Glomerular visceral epithelial cell (primary cell): ENCODE results near the gene MEGF11.

ENCODE experiments used
- DNase-seq: peaks from one replicate; pipeline ENCODE4 v3.0.0-alpha.2; 2016; ENCODE audit errors: extremely low spot score

Gene MEGF11

DNA sequence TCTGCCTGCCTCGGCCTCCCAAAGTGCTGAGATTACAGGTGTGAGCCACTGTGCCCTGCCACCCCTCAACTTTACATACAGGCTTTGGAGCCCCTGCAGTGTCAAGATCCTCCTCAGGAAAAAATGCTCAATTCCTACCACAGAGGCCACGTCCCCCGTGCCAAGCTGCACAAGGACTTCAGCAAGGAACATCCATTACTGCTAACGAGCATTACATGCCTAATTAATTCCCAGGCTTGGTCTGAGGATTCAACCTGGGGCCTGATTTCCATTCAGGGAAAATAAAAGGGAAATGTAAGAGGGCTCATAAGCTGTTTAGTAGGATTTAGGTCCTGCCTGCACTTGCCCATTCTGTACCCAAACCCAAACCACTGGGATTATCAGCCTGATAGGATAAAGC, 222.9 kb downstream of the MEGF11 start:
- DNase-seq: no peak

DNA sequence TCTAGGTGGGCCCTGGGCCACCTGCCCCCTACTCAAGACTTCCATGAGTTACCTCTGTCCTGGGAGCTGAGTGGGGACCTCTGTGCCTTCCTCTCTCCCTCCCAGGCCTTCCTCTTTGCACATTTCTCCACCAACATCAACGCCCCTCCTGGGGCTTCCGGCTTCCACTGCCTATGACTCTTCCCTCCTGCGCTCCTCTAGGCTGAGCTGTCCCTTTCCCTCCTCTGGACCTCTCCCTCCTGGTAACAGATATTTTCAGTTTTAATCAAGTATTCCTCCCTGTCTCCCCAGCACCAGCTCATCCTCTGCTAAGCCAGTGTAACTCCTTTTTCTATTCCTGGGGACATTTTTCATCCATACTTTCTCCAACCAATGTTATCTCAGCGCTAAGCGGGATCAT, 223.9 kb downstream of the MEGF11 start:
- no peak for DNase-seq

GRCh38 chr15:66027268-66027805, 226.2 kb downstream of the MEGF11 start:
- DNase-seq: peak; percentile 58

DNA sequence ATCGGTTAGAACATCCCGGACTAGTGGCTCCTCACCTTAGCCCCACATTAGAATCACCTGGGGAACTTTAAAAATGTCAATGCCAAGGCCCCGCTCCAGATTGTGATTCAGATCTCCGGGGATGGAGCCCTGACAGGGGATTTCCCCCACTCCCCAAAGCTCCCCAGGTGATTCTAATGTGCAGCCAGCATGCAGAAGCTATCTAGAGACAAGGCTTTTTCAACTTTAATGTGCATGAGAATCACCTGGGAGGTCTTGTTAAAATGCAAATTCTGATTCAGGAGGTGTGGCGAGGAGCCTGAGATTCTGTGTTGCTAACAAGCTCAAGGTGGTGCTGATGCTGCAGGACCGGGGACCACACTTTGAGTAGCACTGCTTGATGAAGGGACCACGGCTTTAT, 227.6 kb downstream of the MEGF11 start:
- DNase-seq: no peak

DNA sequence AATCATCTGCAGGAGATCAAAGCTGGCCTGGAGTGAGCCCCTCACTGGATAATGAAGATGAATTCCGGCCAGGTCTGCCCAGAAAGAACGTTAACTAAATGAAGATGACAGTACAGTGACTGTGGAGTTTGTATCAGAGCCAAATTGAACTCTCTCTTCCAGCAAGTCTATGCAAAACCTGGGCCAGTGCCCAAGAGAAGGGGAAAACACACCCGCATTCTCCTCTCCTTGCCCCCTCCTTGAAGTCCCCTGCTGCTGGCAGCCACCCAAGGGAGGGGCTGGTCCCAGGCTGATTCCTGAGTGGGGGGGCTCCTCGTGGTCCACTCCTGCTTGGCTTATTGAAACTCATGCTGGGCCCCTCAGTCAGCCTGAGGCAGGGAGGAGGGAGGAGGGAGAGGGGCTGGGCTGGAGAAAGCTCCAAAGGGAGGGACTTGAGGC, 228.5 kb downstream of the MEGF11 start:
- peak; percentile 6 for DNase-seq

GRCh38 chr15:66024116-66024515, 229.4 kb downstream of the MEGF11 start:
- DNase-seq: no peak

- DNase-seq: no peak
These were observed 230.1 kb downstream of the MEGF11 start for GRCh38 chr15:66023311-66023972.

DNA sequence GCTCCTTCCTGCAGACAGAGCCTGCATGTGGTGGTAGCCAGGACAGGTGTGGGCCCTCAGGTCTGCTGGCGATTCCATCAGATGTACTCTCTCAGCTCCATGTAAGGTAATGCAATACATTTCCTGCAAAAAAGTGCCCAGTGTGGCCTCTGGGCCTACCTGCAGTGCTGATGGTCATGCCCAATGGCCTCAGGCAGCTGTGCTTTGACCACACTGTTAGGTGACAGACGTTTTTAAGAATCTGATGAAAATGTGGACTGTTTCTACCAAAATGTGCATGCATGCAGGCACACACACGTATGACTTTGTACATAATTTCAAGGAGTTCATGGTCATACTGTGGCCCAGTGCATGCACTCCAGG, 231.4 kb downstream of the MEGF11 start:
- no peak for DNase-seq

DNA sequence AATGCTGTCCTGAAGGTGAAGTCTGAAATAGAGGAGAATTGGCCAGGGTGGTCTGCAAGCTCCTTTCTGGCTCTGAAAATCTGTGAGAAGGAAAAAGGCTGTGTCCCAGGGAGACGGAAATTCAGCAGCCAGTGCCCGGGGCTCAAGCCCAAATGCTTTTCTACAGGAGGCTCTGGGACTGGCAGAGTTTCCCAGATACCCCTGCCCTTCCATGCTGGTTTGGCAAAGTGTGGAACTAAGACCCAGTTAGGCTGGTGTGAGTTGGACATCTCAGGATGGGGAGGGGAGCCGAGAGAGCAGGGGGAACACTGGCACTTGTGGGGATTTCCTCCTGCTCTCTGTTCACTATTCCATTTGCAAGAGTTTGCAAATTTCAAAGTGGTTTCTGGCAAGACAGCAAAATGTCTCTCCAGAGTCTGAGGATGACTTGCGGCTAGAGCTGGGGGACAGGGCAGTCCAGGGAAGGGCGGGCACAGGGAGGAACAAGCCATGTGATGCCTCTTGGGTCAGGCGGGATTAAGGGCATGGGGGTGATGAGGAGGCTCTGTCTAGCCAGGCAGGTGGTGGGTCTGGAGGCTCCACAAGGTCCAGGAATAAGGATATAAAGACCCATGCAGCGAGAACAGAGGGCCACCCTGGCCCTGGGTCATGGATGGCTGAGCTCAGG, 231.9 kb downstream of the MEGF11 start:
- DNase-seq: no peak

- DNase-seq: no peak
These were observed 233.6 kb downstream of the MEGF11 start for GRCh38 chr15:66019826-66020398.

- DNase-seq: no peak
These were observed 234.2 kb downstream of the MEGF11 start for GRCh38 chr15:66019368-66019767.

DNA sequence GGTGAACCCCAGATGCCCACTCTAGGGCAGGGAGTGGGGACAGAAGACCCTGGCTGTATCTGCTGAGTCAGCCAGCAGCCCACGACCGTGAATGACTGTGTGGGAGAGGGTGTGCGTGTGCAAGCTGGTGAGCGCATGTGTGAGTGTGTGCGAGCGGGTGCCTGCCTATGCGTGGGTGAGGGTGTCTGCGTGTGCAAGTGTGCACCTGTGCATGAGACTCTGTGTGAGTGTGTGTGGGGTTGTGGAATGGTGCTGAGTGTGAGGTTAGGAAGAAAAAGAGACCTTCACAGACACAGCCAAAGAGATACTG, 235.1 kb downstream of the MEGF11 start:
- no peak for DNase-seq

DNA sequence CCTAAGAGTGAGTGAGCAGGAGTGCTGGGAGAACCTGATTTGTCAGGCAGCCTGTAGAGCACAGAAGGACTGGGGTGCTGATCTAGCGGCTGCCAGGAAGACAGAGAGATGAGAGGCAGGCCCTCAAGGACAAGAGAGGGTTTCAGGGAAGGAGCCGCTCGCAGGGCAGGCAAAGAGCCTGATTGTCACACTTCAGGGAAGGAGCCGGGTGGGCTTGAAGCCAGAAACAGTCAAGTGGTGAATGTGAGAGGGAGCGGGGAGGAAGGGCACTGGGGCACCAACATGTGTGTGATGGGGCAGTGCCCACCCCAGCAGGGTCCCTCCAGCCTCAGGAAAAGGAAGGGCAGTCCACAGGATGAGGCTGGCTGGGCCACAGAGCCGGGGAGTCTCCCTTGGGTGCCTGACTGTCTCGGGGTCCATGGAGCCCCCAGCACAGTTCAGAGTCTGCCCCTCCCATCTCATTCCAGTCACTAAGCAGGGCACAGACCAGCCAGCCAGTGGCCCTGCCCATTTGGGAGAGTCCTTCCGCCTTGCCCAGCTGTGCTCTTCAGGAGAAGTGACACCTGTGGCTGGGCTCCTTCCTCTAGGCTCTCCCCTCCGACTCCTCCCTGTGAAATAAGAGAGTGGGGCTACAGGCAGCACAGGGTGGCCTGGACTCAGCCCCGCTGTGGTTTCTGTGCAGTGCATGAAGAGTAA, 235.6 kb downstream of the MEGF11 start:
- DNase-seq: no peak

- no peak for DNase-seq
These were observed 236.6 kb downstream of the MEGF11 start for GRCh38 chr15:66017000-66017399.

GRCh38 chr15:66016199-66016598, 237.4 kb downstream of the MEGF11 start:
- no peak for DNase-seq

- DNase-seq: no peak
These were observed 238.8 kb downstream of the MEGF11 start for GRCh38 chr15:66014635-66015182.

- DNase-seq: no peak
These were observed 239.5 kb downstream of the MEGF11 start for GRCh38 chr15:66014022-66014421.

- DNase-seq: peak; percentile 47
These were observed 244.5 kb downstream of the MEGF11 start for GRCh38 chr15:66008940-66009562.

DNA sequence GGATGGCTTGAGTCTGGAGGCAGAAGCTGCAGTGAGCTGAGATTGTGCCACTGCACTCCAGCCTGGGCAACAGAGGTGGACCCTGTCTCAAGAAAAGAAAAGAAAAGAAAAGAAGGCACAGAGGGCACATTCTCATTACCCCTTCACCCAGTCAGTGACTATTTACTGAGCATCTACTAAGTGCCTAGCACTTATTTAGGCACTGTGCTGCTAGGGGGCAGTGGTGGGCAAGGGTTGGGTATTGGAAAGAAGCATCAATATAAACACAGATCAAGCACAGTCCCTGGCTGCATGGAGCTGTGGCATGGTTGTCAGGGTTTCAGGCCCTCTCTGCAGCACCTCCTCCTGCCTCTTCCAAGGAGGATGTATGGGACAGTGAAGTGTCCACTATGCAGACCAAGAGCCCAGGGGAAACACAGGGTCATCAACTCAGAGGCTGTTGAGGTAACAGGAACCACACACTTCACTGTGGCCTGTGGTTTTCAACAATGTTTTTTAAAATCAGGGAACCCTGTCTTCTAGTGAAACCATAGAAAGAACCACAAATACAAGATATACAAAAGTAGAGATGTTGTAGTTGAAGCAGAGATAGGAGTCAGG, 245.8 kb downstream of the MEGF11 start:
- no peak for DNase-seq

GRCh38 chr15:66006986-66007385, 246.6 kb downstream of the MEGF11 start:
- DNase-seq: peak; percentile 39

- peak; percentile 26 for DNase-seq
These were observed 248.8 kb downstream of the MEGF11 start for GRCh38 chr15:66004618-66005262.
